Lung (tissue), 12 donors: Measurements from ENCODE around the gene LCE6A. TPM values are rescaled to one million over a fixed set of nuclear protein-coding genes. Genes with fewer than 3 reads are reported as not detected.

Experiments
- ATAC-seq: fragments of 200-7000 bp; cut with Tn5 transposase; one replicate; pipeline ENCODE4 v1.9.1; 2020; ENCODE audit warnings: moderate number of reproducible peaks; ENCODE audit not compliant: insufficient read depth, low FRiP score
- DNase-seq, 3 donors: peaks; one replicate each; pipeline ENCODE4 v3.0.0-alpha.2; 2013 to 2017
- H3K27ac ChIP-seq, 2 donors: one replicate each; pipeline ENCODE4 v1.5.1; 2013; ENCODE audit warnings: mild to moderate bottlenecking in 2 of 2, moderate library complexity in 2 of 2, control low read depth in 1 of 2, inconsistent platforms in 1 of 2, low read depth in 1 of 2, low read length in 1 of 2
- H3K27me3 ChIP-seq, 3 donors: one replicate each; pipeline ENCODE4 v1.5.1; 2013; ENCODE audit warnings: low read length in 2 of 3; ENCODE audit not compliant: control insufficient read depth in 3 of 3, insufficient read depth in 3 of 3
- H3K36me3 ChIP-seq, 4 donors: one replicate each; pipeline ENCODE4 v1.5.1; 2013; ENCODE audit warnings: low read length in 4 of 4, mild to moderate bottlenecking in 1 of 4, moderate library complexity in 1 of 4; ENCODE audit not compliant: control insufficient read depth in 4 of 4, insufficient read depth in 4 of 4
- H3K4me1 ChIP-seq, 5 donors: one replicate each; pipeline ENCODE4 v1.5.1; 2013; ENCODE audit warnings: low read length in 5 of 5, mild to moderate bottlenecking in 2 of 5, moderate library complexity in 1 of 5; ENCODE audit not compliant: control insufficient read depth in 5 of 5, insufficient read depth in 5 of 5
- H3K4me3 ChIP-seq: one replicate; pipeline ENCODE4 v1.5.1; 2013; ENCODE audit warnings: mild to moderate bottlenecking, control low read depth, moderate library complexity
- H3K9ac ChIP-seq, 2 donors: one replicate each; pipeline ENCODE4 v1.5.1; 2013; ENCODE audit warnings: low read length in 2 of 2, control low read depth in 1 of 2; ENCODE audit not compliant: insufficient read depth in 1 of 2
- H3K9me3 ChIP-seq, 4 donors: one replicate each; pipeline ENCODE4 v1.5.1; 2013; ENCODE audit warnings: low read length in 3 of 4, mild to moderate bottlenecking in 1 of 4, moderate library complexity in 1 of 4; ENCODE audit not compliant: control insufficient read depth in 4 of 4, insufficient read depth in 3 of 4
- CTCF ChIP-seq: IDR thresholded peaks from 2 replicates; pipeline ENCODE4 v1.5.1; 2012; ENCODE audit warnings: mild to moderate bottlenecking; ENCODE audit errors: control extremely low read depth, extremely low read depth
- WGBS, 2 donors: extraction: QIAGEN DNeasy Blood & Tissue Kit; methylation state at CpG; one replicate each; pipeline ENCODE4 v1.1.7; 2013; 5-methylcytosine and 5-hydroxymethylcytosine counted together
- polyA plus RNA-seq, 2 donors: library from polyadenylated mRNA; stranded (reverse); fragments of 200-250 nt; gene quantifications; one replicate each; pipeline ENCODE4 v1.2.1, GENCODE V29; 2013
- total RNA-seq, 2 donors: library from RNA; depleted of rRNA in 1 of 2; stranded (reverse); fragments of >200 nt in 1 of 2; gene quantifications; one replicate each; pipeline ENCODE4 v1.2.1, GENCODE V29; 2014 to 2021
- donor health status: control.
- donor health status: control.
- donor health status: Bipolar disorder and iron deficiency.
- donor health status: healthy.
- donor health status: DM: yes; HTN: yes; CAD: no.

Gene LCE6A
- total and polyA plus RNA-seq, 4 donors = not detected

- H3K9ac ChIP-seq = no peak overlapping the region
- H3K36me3 ChIP-seq = no peaks in the 10 kb centered on the region
- H3K27me3 ChIP-seq = no peaks in the 10 kb centered on the region
- H3K27ac ChIP-seq = no peak overlapping the region
- no peak for TF ChIP-seq CTCF
- 93 to 97% methylated on average over 1 of the region's 1 CpG for WGBS, 2 donors
- H3K9me3 ChIP-seq = peaks cover 0 to 3% (median 1%) of the 10 kb centered on the region in 4 donors
- H3K4me3 ChIP-seq = no peak overlapping the region
- no peak for DNase-seq
- ATAC-seq = no peak
- no peaks in the 10 kb centered on the region for H3K4me1 ChIP-seq
Measured at GRCh38 chr1:152884506-152884905, 41.9 kb downstream of the LCE6A start.

- ATAC-seq (no peak), DNase-seq (no peak)
- no peaks in the 10 kb centered on the region for H3K36me3 ChIP-seq
- no peaks in the 10 kb centered on the region for H3K27me3 ChIP-seq
- H3K4me3 ChIP-seq = no peak overlapping the region
- H3K9me3 ChIP-seq = peaks cover 0 to 4% (median 0%) of the 10 kb centered on the region in 4 donors
- WGBS, 2 donors = 69 to 80% methylated on average over 4 of the region's 4 CpGs
- H3K27ac ChIP-seq = no peak overlapping the region
- no peak overlapping the region for H3K9ac ChIP-seq
- TF ChIP-seq CTCF = no peak
- H3K4me1 ChIP-seq = no peaks in the 10 kb centered on the region
Measured at GRCh38 chr1:152884966-152885624, 42.4 kb downstream of the LCE6A start.

GRCh38 chr1:152886085-152886484, 43.4 kb downstream of the LCE6A start:
- ATAC-seq (no peak), DNase-seq (no peak)
- Histone ChIP-seq H3K27ac (no peak overlapping the region), H3K9ac (no peak overlapping the region), H3K9me3 (peaks cover 0 to 4% (median 0%) of the 10 kb centered on the region in 4 donors), H3K36me3 (no peaks in the 10 kb centered on the region), H3K4me1 (no peaks in the 10 kb centered on the region), H3K27me3 (no peaks in the 10 kb centered on the region), H3K4me3 (no peak overlapping the region)
- no peak for TF ChIP-seq CTCF
- WGBS, 2 donors = 48 to 59% methylated on average over 3 of the region's 3 CpGs
